CD14-positive monocyte (primary cell): ENCODE data around the gene SMAD1. TPM values are rescaled to one million over a fixed set of nuclear protein-coding genes. Genes with fewer than 3 reads are reported as not detected.
"Not testable (repeated sequence)": the region's sequence is repeated elsewhere in the genome, so short reads cannot be mapped to it uniquely, and the experiment has no call there.

Experiments
- DNase-seq, 3 donors: peaks; one replicate each; pipeline ENCODE4 v3.0.0-alpha.2; 2011 to 2022
- H2AFZ ChIP-seq: 2 replicates; pipeline ENCODE4 v1.6.0; 2012; ENCODE audit warnings: mild to moderate bottlenecking, low read depth, low read length, inconsistent platforms; ENCODE audit not compliant: insufficient read depth, poor library complexity, severe bottlenecking
- H3K27ac ChIP-seq, 2 donors: 1 replicate in 1 of 2; 2 replicates in 1 of 2; pipeline ENCODE4 v1.5.1; 2012 to 2013; ENCODE audit warnings: low read length in 2 of 2, control low read depth in 1 of 2, inconsistent platforms in 1 of 2, low read depth in 1 of 2, mild to moderate bottlenecking in 1 of 2
- H3K27me3 ChIP-seq, 2 donors: one replicate each; pipeline versions ENCODE4 v1.6.0 to v1.6.1; 2011 to 2013; ENCODE audit warnings: low read length in 2 of 2; ENCODE audit not compliant: control insufficient read depth in 2 of 2, insufficient read depth in 2 of 2
- H3K36me3 ChIP-seq, 2 donors: replicated peaks in 1 of 2; 1 replicate in 1 of 2; 2 replicates in 1 of 2; pipeline versions ENCODE4 v1.5.1 to v1.6.1; 2012 to 2013; ENCODE audit warnings: low read length in 2 of 2, control low read depth in 1 of 2, inconsistent platforms in 1 of 2, mild to moderate bottlenecking in 1 of 2; ENCODE audit not compliant: insufficient read depth in 2 of 2, control insufficient read depth in 1 of 2
- H3K4me1 ChIP-seq, 2 donors: 1 replicate in 1 of 2; 2 replicates in 1 of 2; pipeline versions ENCODE4 v1.5.1 to v1.6.1; 2012 to 2013; ENCODE audit warnings: low read length in 2 of 2, control low read depth in 1 of 2, inconsistent platforms in 1 of 2, mild to moderate bottlenecking in 1 of 2, moderate library complexity in 1 of 2; ENCODE audit not compliant: insufficient read depth in 2 of 2, control insufficient read depth in 1 of 2
- H3K4me2 ChIP-seq: replicated peaks from 2 replicates; pipeline ENCODE3; 2012; ENCODE audit warnings: low read length, moderate library complexity, mild to moderate bottlenecking; ENCODE audit not compliant: poor library complexity, severe bottlenecking; ENCODE audit errors: extremely low read depth
- H3K4me3 ChIP-seq, 3 experiments: fragments of 200-600 bp in 1 of 3; sonication (generic) in 1 of 3; replicated peaks in 1 of 3; 1 replicate in 2 of 3; 2 replicates in 1 of 3; pipeline ENCODE4 v1.5.1; 2011 to 2013; ENCODE audit warnings: low read length in 3 of 3, mild to moderate bottlenecking in 3 of 3, control low read depth in 2 of 3, low read depth in 2 of 3, inconsistent platforms in 1 of 3, moderate library complexity in 1 of 3
- H3K79me2 ChIP-seq: 2 replicates; pipeline ENCODE4 v1.6.0; 2012; ENCODE audit warnings: mild to moderate bottlenecking, control low read depth, inconsistent platforms, low read length, moderate library complexity; ENCODE audit not compliant: insufficient read depth
- H3K9ac ChIP-seq: 2 replicates; pipeline ENCODE4 v1.6.0; 2017; ENCODE audit warnings: low read length, mild to moderate bottlenecking; ENCODE audit not compliant: insufficient read depth, poor library complexity, severe bottlenecking
- H3K9me3 ChIP-seq, 2 donors: replicated peaks in 1 of 2; 1 replicate in 1 of 2; 2 replicates in 1 of 2; pipeline versions ENCODE4 v1.5.1 to v1.6.1; 2012 to 2013; ENCODE audit warnings: low read length in 2 of 2, control low read depth in 1 of 2; ENCODE audit not compliant: control insufficient read depth in 1 of 2, insufficient read depth in 1 of 2
- H4K20me1 ChIP-seq: 2 replicates; pipeline ENCODE4 v1.6.0; 2012; ENCODE audit warnings: mild to moderate bottlenecking, low read length, control low read depth, moderate library complexity; ENCODE audit not compliant: insufficient read depth
- H3K27ac Mint-ChIP-seq, 7 donors: one replicate each; pipeline ENCODE4 v1.8.0; 2020; ENCODE audit warnings: mild to moderate bottlenecking in 7 of 7, mixed read lengths in 7 of 7, moderate library complexity in 6 of 7, inconsistent platforms in 2 of 7
- H3K27me3 Mint-ChIP-seq, 3 donors: one replicate each; pipeline ENCODE4 v1.8.0; 2021 to 2022; ENCODE audit warnings: low read depth in 3 of 3, mild to moderate bottlenecking in 3 of 3, mixed read lengths in 3 of 3, moderate library complexity in 3 of 3, inconsistent platforms in 1 of 3
- H3K36me3 Mint-ChIP-seq, 2 donors: one replicate each; pipeline ENCODE4 v1.8.0; 2020; ENCODE audit warnings: mixed read lengths in 2 of 2, inconsistent platforms in 1 of 2, mild to moderate bottlenecking in 1 of 2
- H3K4me1 Mint-ChIP-seq: one replicate; pipeline ENCODE4 v1.8.0; 2020; ENCODE audit warnings: mild to moderate bottlenecking, mixed read lengths
- H3K4me3 Mint-ChIP-seq, 2 donors: one replicate each; pipeline ENCODE4 v1.8.0; 2020; ENCODE audit warnings: mild to moderate bottlenecking in 2 of 2, mixed read lengths in 2 of 2, moderate library complexity in 1 of 2
- H3K9me3 Mint-ChIP-seq, 7 donors: one replicate each; pipeline ENCODE4 v1.8.0; 2020 to 2022; ENCODE audit warnings: mixed read lengths in 7 of 7, mild to moderate bottlenecking in 6 of 7, moderate library complexity in 6 of 7, inconsistent platforms in 2 of 7
- CTCF ChIP-seq: fragments of 200-600 bp; IDR thresholded peaks from one replicate; pipeline ENCODE4 v1.8.0; 2022; ENCODE audit warnings: antibody characterized with exemption, mild to moderate bottlenecking
- WGBS: methylation state at CpG from one replicate; pipeline ENCODE4 v1.1.5; 2013; ENCODE audit warnings: missing lambda C conversion rate; ENCODE audit not compliant: insufficient coverage; 5-methylcytosine and 5-hydroxymethylcytosine counted together
- intact Hi-C, 2 donors: fragments of 100-400 bp; cut with micrococcal nuclease; formaldehyde crosslinking; loops; one replicate each; pipeline versions ENCODE4 v1.15.0 to v1.15.1; 2023
- polyA plus RNA-seq, 3 donors: library from polyadenylated mRNA; depleted of rRNA in 1 of 3; unstranded in 2 of 3; stranded (reverse) in 1 of 3; fragments of 300-500 nt in 2 of 3; fragments of >200 nt in 1 of 3; fragmentation: Illumina TruSeq in 2 of 3; gene quantifications; 1 replicate in 2 of 3; 2 replicates in 1 of 3; pipeline ENCODE4 v1.2.3, GENCODE V29; 2012 to 2021

Gene SMAD1
- polyA plus RNA-seq, 3 donors = 8.2 to 14.4 (median 8.7) TPM

GRCh38 chr4:145587088-145587754 is 105.6 kb downstream of the SMAD1 start:
- H3K36me3 Mint-ChIP-seq = no peaks in the 10 kb centered on the region
- Histone ChIP-seq H3K27me3 (no peaks in the 10 kb centered on the region), H3K27ac (no peak overlapping the region), H3K9me3 (no peaks in the 10 kb centered on the region), H3K4me2 (no peak overlapping the region), H3K4me1 (no peaks in the 10 kb centered on the region), H3K9ac (no peak overlapping the region), H3K36me3 (no peaks in the 10 kb centered on the region), H2AFZ (no peak overlapping the region), H4K20me1 (no peaks in the 10 kb centered on the region), H3K79me2 (no peaks in the 10 kb centered on the region), H3K4me3 (no peak overlapping the region)
- WGBS = 100% methylated on average over 1 of the region's 3 CpGs
- no peak overlapping the region for H3K4me3 Mint-ChIP-seq
- no peak for TF ChIP-seq CTCF
- peaks cover 0 to 3% (median 0%) of the 10 kb centered on the region in 7 donors for H3K9me3 Mint-ChIP-seq
- H3K27ac Mint-ChIP-seq = no peak overlapping the region
- intact Hi-C loops = no loop called here
- H3K27me3 Mint-ChIP-seq = peaks cover 2 to 6% (median 2%) of the 10 kb centered on the region in 3 donors
- DNase-seq = no peak
- H3K4me1 Mint-ChIP-seq = peaks cover 3% of the 10 kb centered on the region

DNA sequence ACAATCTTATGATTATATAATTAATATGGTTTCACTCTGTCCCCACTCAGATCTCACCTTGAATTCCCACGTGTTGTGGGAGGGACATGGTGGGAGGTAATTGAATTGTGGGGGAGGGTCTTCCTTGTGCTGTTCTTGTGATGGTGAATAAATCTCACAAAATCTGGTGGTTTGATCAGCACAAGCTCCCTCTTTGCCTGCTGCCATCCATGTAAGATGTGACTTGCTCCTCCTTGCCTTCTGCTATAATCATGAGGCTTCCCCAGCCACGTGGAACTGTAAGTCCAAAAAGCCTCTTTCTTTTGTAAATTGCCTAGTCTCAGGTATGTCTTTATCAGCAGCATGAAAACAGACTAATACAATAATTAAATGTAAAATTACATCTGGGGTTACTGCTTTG is 107.7 kb downstream of the SMAD1 start:
- H3K4me1 ChIP-seq, H3K27ac ChIP-seq, H3K36me3 ChIP-seq, H3K27me3 ChIP-seq, H4K20me1 ChIP-seq, H3K36me3 Mint-ChIP-seq, H3K4me3 ChIP-seq, H3K27ac Mint-ChIP-seq, H3K9ac ChIP-seq, DNase-seq, H2AFZ ChIP-seq, H3K9me3 ChIP-seq, H3K4me1 Mint-ChIP-seq, H3K27me3 Mint-ChIP-seq, H3K4me3 Mint-ChIP-seq, H3K9me3 Mint-ChIP-seq, H3K79me2 ChIP-seq, H3K4me2 ChIP-seq, intact Hi-C loops: not testable (repeated sequence)
- whole genome bisulfite sequencing = no CpG with 5 or more reads among the region's 2 CpGs
